ENCODE data around the gene GGACT.
"Not testable (repeated sequence)": the region's sequence is repeated elsewhere in the genome, so short reads cannot be mapped to it uniquely, and the experiment has no call there.

The GGACT gene

GRCh38 chr13:100619940-100620339 is 31.4 kb upstream of the GGACT start:
- Histone ChIP-seq H3K79me2 (ENCODE audit: control insufficient read depth, insufficient read depth, low read length, unreplicated experiment) (no peaks in the 10 kb centered on the region), H2AFZ (ENCODE audit: low read length, unreplicated experiment) (no peak overlapping the region), H3K36me3 (ENCODE audit: insufficient read depth, low read length) (no peaks in the 10 kb centered on the region), H3K4me1 (ENCODE audit: control insufficient read depth, insufficient read depth, low read length, unreplicated experiment) (no peaks in the 10 kb centered on the region), H3K4me3 (ENCODE audit: low read depth, low read length) (no peak overlapping the region), H3K27ac (ENCODE audit: low read depth, low read length) (no peak overlapping the region), H3K27me3 (ENCODE audit: insufficient read depth, low read length) (no peaks in the 10 kb centered on the region)

- H3K4me1 ChIP-seq (ENCODE audit: control insufficient read depth, insufficient read depth, low read length, unreplicated experiment); H3K27ac ChIP-seq (ENCODE audit: low read depth, low read length): not testable (repeated sequence)
These were observed 30.3 kb upstream of the GGACT start for GRCh38 chr13:100618897-100619296.

GRCh38 chr13:100613031-100613430 is 24.4 kb upstream of the GGACT start:
- H3K4me3 ChIP-seq (ENCODE audit: low read depth, low read length) = no peak overlapping the region
- H3K79me2 ChIP-seq (ENCODE audit: control insufficient read depth, insufficient read depth, low read length, unreplicated experiment) = no peaks in the 10 kb centered on the region
- no peak overlapping the region for H3K27ac ChIP-seq (ENCODE audit: low read depth, low read length)
- no peaks in the 10 kb centered on the region for H3K27me3 ChIP-seq (ENCODE audit: insufficient read depth, low read length)
- H3K36me3 ChIP-seq (ENCODE audit: insufficient read depth, low read length) = no peaks in the 10 kb centered on the region
- H2AFZ ChIP-seq (ENCODE audit: low read length, unreplicated experiment) = no peak overlapping the region
- H3K4me1 ChIP-seq (ENCODE audit: control insufficient read depth, insufficient read depth, low read length, unreplicated experiment) = no peaks in the 10 kb centered on the region

More at GRCh38 chr13:100618897-100619296, 30.3 kb upstream of the GGACT start:
- not testable (repeated sequence) for H3K4me3 ChIP-seq (ENCODE audit: low read depth, low read length); H3K27me3 ChIP-seq (ENCODE audit: insufficient read depth, low read length); H3K79me2 ChIP-seq (ENCODE audit: control insufficient read depth, insufficient read depth, low read length, unreplicated experiment); H3K36me3 ChIP-seq (ENCODE audit: insufficient read depth, low read length); H2AFZ ChIP-seq (ENCODE audit: low read length, unreplicated experiment)

- Histone ChIP-seq H2AFZ (ENCODE audit: low read length, unreplicated experiment) (no peak overlapping the region), H3K4me3 (ENCODE audit: low read depth, low read length) (no peak overlapping the region), H3K27me3 (ENCODE audit: insufficient read depth, low read length) (no peaks in the 10 kb centered on the region), H3K79me2 (ENCODE audit: control insufficient read depth, insufficient read depth, low read length, unreplicated experiment) (no peaks in the 10 kb centered on the region), H3K36me3 (ENCODE audit: insufficient read depth, low read length) (no peaks in the 10 kb centered on the region), H3K4me1 (ENCODE audit: control insufficient read depth, insufficient read depth, low read length, unreplicated experiment) (no peaks in the 10 kb centered on the region), H3K27ac (ENCODE audit: low read depth, low read length) (no peak overlapping the region)
These were observed 23.3 kb upstream of the GGACT start for GRCh38 chr13:100611678-100612492.

- Histone ChIP-seq H3K36me3 (ENCODE audit: insufficient read depth, low read length) (no peaks in the 10 kb centered on the region), H3K79me2 (ENCODE audit: control insufficient read depth, insufficient read depth, low read length, unreplicated experiment) (no peaks in the 10 kb centered on the region), H2AFZ (ENCODE audit: low read length, unreplicated experiment) (no peak overlapping the region), H3K27me3 (ENCODE audit: insufficient read depth, low read length) (no peaks in the 10 kb centered on the region), H3K27ac (ENCODE audit: low read depth, low read length) (no peak overlapping the region), H3K4me1 (ENCODE audit: control insufficient read depth, insufficient read depth, low read length, unreplicated experiment) (no peaks in the 10 kb centered on the region), H3K4me3 (ENCODE audit: low read depth, low read length) (no peak overlapping the region)
These were observed 22.1 kb upstream of the GGACT start for GRCh38 chr13:100610391-100611347.

- Histone ChIP-seq H3K36me3 (ENCODE audit: insufficient read depth, low read length) (no peaks in the 10 kb centered on the region), H3K27ac (ENCODE audit: low read depth, low read length) (no peak overlapping the region), H3K4me3 (ENCODE audit: low read depth, low read length) (no peak overlapping the region), H3K79me2 (ENCODE audit: control insufficient read depth, insufficient read depth, low read length, unreplicated experiment) (no peaks in the 10 kb centered on the region), H2AFZ (ENCODE audit: low read length, unreplicated experiment) (no peak overlapping the region), H3K4me1 (ENCODE audit: control insufficient read depth, insufficient read depth, low read length, unreplicated experiment) (no peaks in the 10 kb centered on the region), H3K27me3 (ENCODE audit: insufficient read depth, low read length) (no peaks in the 10 kb centered on the region)
These were observed 20.3 kb upstream of the GGACT start for GRCh38 chr13:100608906-100609305.

- H3K4me3 ChIP-seq (ENCODE audit: low read depth, low read length) = no peak overlapping the region
- H3K79me2 ChIP-seq (ENCODE audit: control insufficient read depth, insufficient read depth, low read length, unreplicated experiment) = no peaks in the 10 kb centered on the region
- H3K27me3 ChIP-seq (ENCODE audit: insufficient read depth, low read length) = no peaks in the 10 kb centered on the region
- H3K27ac ChIP-seq (ENCODE audit: low read depth, low read length) = no peak overlapping the region
- no peaks in the 10 kb centered on the region for H3K36me3 ChIP-seq (ENCODE audit: insufficient read depth, low read length)
- H3K4me1 ChIP-seq (ENCODE audit: control insufficient read depth, insufficient read depth, low read length, unreplicated experiment) = no peaks in the 10 kb centered on the region
- no peak overlapping the region for H2AFZ ChIP-seq (ENCODE audit: low read length, unreplicated experiment)
These were observed 19.9 kb upstream of the GGACT start for GRCh38 chr13:100608489-100608888.

GRCh38 chr13:100604918-100605710 is 16.5 kb upstream of the GGACT start:
- Histone ChIP-seq H3K27ac (ENCODE audit: low read depth, low read length) (no peak overlapping the region), H2AFZ (ENCODE audit: low read length, unreplicated experiment) (no peak overlapping the region), H3K4me3 (ENCODE audit: low read depth, low read length) (no peak overlapping the region), H3K27me3 (ENCODE audit: insufficient read depth, low read length) (no peaks in the 10 kb centered on the region), H3K4me1 (ENCODE audit: control insufficient read depth, insufficient read depth, low read length, unreplicated experiment) (no peaks in the 10 kb centered on the region), H3K79me2 (ENCODE audit: control insufficient read depth, insufficient read depth, low read length, unreplicated experiment) (no peaks in the 10 kb centered on the region), H3K36me3 (ENCODE audit: insufficient read depth, low read length) (no peaks in the 10 kb centered on the region)

- Histone ChIP-seq H2AFZ (ENCODE audit: low read length, unreplicated experiment) (no peak overlapping the region), H3K27ac (ENCODE audit: low read depth, low read length) (no peak overlapping the region), H3K79me2 (ENCODE audit: control insufficient read depth, insufficient read depth, low read length, unreplicated experiment) (no peaks in the 10 kb centered on the region), H3K36me3 (ENCODE audit: insufficient read depth, low read length) (no peaks in the 10 kb centered on the region), H3K4me3 (ENCODE audit: low read depth, low read length) (no peak overlapping the region), H3K27me3 (ENCODE audit: insufficient read depth, low read length) (no peaks in the 10 kb centered on the region), H3K4me1 (ENCODE audit: control insufficient read depth, insufficient read depth, low read length, unreplicated experiment) (no peaks in the 10 kb centered on the region)
These were observed 14.0 kb upstream of the GGACT start for GRCh38 chr13:100602493-100603111.

- no peaks in the 10 kb centered on the region for H3K27me3 ChIP-seq (ENCODE audit: insufficient read depth, low read length)
- no peaks in the 10 kb centered on the region for H3K79me2 ChIP-seq (ENCODE audit: control insufficient read depth, insufficient read depth, low read length, unreplicated experiment)
- no peaks in the 10 kb centered on the region for H3K4me1 ChIP-seq (ENCODE audit: control insufficient read depth, insufficient read depth, low read length, unreplicated experiment)
- no peaks in the 10 kb centered on the region for H3K36me3 ChIP-seq (ENCODE audit: insufficient read depth, low read length)
- no peak overlapping the region for H3K27ac ChIP-seq (ENCODE audit: low read depth, low read length)
- no peak overlapping the region for H2AFZ ChIP-seq (ENCODE audit: low read length, unreplicated experiment)
- H3K4me3 ChIP-seq (ENCODE audit: low read depth, low read length) = no peak overlapping the region
These were observed 13.1 kb upstream of the GGACT start for GRCh38 chr13:100601716-100602115.
